Measurements from ENCODE around the gene PPP2R2D. TPM values are rescaled to one million over a fixed set of nuclear protein-coding genes. Genes with fewer than 3 reads are reported as not detected.

Gene PPP2R2D
- total RNA-seq, 1 experiment from 2014 or later, result 41.0 TPM

GRCh38 chr10:131942455-131942854, 41.6 kb downstream of the PPP2R2D start:
- H3K27ac ChIP-seq (ENCODE audit: low read length), result no peak overlapping the region
- no peak for ATAC-seq
- ChIA-PET POLR2A (no interaction called here), CTCF (interaction anchor here (1.4 kb wide), 1 partner anchor 57 kb away, joined by 7 read pairs; no protein-coding TSS in a partner anchor)
- TF ChIP-seq CTCF (IDR thresholded peaks at IDR 0.05) (no peak), SIN3A (IDR thresholded peaks at IDR 0.05; ENCODE audit: borderline replicate concordance, insufficient read depth, low read depth, low read length) (no peak)
- no peaks in the 10 kb centered on the region for H3K27me3 ChIP-seq (ENCODE audit: control insufficient read depth, insufficient read depth, low read length)
- no peak for DNase-seq (ENCODE audit: low read depth, low spot score)
- H3K4me1 ChIP-seq (ENCODE audit: control insufficient read depth, insufficient read depth, low read length), result peaks cover 13% of the 10 kb centered on the region
- in situ Hi-C loops (cut with HindIII; ENCODE audit: low pct_unique_long_range_greater_than_20kb, low sequenced_read_pairs), result no loop called here
- intact Hi-C loops (cut with micrococcal nuclease; ENCODE audit: unreplicated experiment), result no loop called here
- BruUV-seq (replicated peaks), result TSS peak; percentile 41
- peaks cover 12% of the 10 kb centered on the region for H3K36me3 ChIP-seq (ENCODE audit: control insufficient read depth, insufficient read depth, low read length)
- H3K4me3 ChIP-seq (ENCODE audit: low read depth in 2 of 2, low read length in 2 of 2), result no peak overlapping the region
- H3K9me3 ChIP-seq (ENCODE audit: control insufficient read depth, insufficient read depth, low read depth, low read length), result no peaks in the 10 kb centered on the region

- Histone ChIP-seq H3K36me3 (ENCODE audit: control insufficient read depth, insufficient read depth, low read length) (peaks cover 19% of the 10 kb centered on the region), H3K27ac (ENCODE audit: low read length) (no peak overlapping the region), H3K4me1 (ENCODE audit: control insufficient read depth, insufficient read depth, low read length) (peaks cover 19% of the 10 kb centered on the region), H3K27me3 (ENCODE audit: control insufficient read depth, insufficient read depth, low read length) (no peaks in the 10 kb centered on the region), H3K9me3 (ENCODE audit: control insufficient read depth, insufficient read depth, low read depth, low read length) (no peaks in the 10 kb centered on the region), H3K4me3 (ENCODE audit: low read depth in 2 of 2, low read length in 2 of 2) (no peak overlapping the region)
- DNase-seq (ENCODE audit: low read depth, low spot score) (no peak), ATAC-seq (peak; percentile 74)
- peak; percentile 78 for TF ChIP-seq CTCF (IDR thresholded peaks at IDR 0.05)
- TF ChIP-seq SIN3A (IDR thresholded peaks at IDR 0.05; ENCODE audit: borderline replicate concordance, insufficient read depth, low read depth, low read length), result no peak
- intact Hi-C loops (cut with micrococcal nuclease; ENCODE audit: unreplicated experiment) (no loop called here), in situ Hi-C loops (cut with HindIII; ENCODE audit: low pct_unique_long_range_greater_than_20kb, low sequenced_read_pairs) (no loop called here)
- BruUV-seq (replicated peaks), result no TSS peak
- ChIA-PET POLR2A (no interaction called here), CTCF (interaction anchor here (0.5 to 1.4 kb wide), 4 partner anchors 43 to 66 kb away, joined by 3 to 7 read pairs (median 5); no protein-coding TSS in a partner anchor)
These were observed 42.4 kb downstream of the PPP2R2D start for GRCh38 chr10:131943021-131943814.

- POLR2A ChIA-PET, result interaction anchor here (0.6 kb wide), 1 partner anchor 20 kb away, joined by 3 read pairs; no protein-coding TSS in a partner anchor
- in situ Hi-C loops (cut with HindIII; ENCODE audit: low pct_unique_long_range_greater_than_20kb, low sequenced_read_pairs), result no loop called here
- no peak for ATAC-seq
These were observed 43.6 kb downstream of the PPP2R2D start for GRCh38 chr10:131944412-131944811.

More at GRCh38 chr10:131944412-131944811, 43.6 kb downstream of the PPP2R2D start:
- Histone ChIP-seq H3K9me3 (ENCODE audit: control insufficient read depth, insufficient read depth, low read depth, low read length) (no peaks in the 10 kb centered on the region), H3K27ac (ENCODE audit: low read length) (no peak overlapping the region; the same call in 1 of the 2 replicates), H3K27me3 (ENCODE audit: control insufficient read depth, insufficient read depth, low read length) (no peaks in the 10 kb centered on the region), H3K4me1 (ENCODE audit: control insufficient read depth, insufficient read depth, low read length) (peaks cover 19% of the 10 kb centered on the region), H3K36me3 (ENCODE audit: control insufficient read depth, insufficient read depth, low read length) (peaks cover 28% of the 10 kb centered on the region), H3K4me3 (ENCODE audit: low read depth in 2 of 2, low read length in 2 of 2) (no peak overlapping the region)
- no peak for DNase-seq (ENCODE audit: low read depth, low spot score)
- CTCF ChIA-PET, result interaction anchor here (1.4 kb wide), 1 partner anchor 59 kb away, joined by 5 read pairs; no protein-coding TSS in a partner anchor
- no peak for TF ChIP-seq SIN3A (IDR thresholded peaks at IDR 0.05; ENCODE audit: borderline replicate concordance, insufficient read depth, low read depth, low read length)
- TF ChIP-seq POLR2AphosphoS5 (IDR thresholded peaks at IDR 0.05; ENCODE audit: low read depth, low read length), result no peak
- no peak for TF ChIP-seq REST (IDR thresholded peaks at IDR 0.05; ENCODE audit: insufficient read depth in 1 of 2, low read depth in 2 of 2, low read length in 1 of 2)
- TF ChIP-seq TCF7L2 (IDR thresholded peaks at IDR 0.05; ENCODE audit: low read depth, low read length), result no peak
- TF ChIP-seq CTCF (IDR thresholded peaks at IDR 0.05), result no peak
- intact Hi-C loops (cut with micrococcal nuclease; ENCODE audit: unreplicated experiment), result no loop called here
- BruUV-seq (replicated peaks), result no TSS peak
